ENCODE results near the gene HCST.
"Not testable (repeated sequence)": the region's sequence is repeated elsewhere in the genome, so short reads cannot be mapped to it uniquely, and the experiment has no call there.

The HCST gene
- 18.1 to 37.0 (median 26.9) reads per million in 4 experiments for total RNA-seq

- peak; percentile 39 for DNase-seq
Observed at GRCh38 chr19:35901854-35902661, at the start of gene HCST. Gene HCST, plus strand, starts transcription at chr19:35902529. Its CDS starts 65 bp downstream, at chr19:35902594.

GRCh38 chr19:35853038-35853756 is 49.1 kb upstream of the HCST start:
- no peak for DNase-seq

- DNase-seq, result peak; percentile 21
Observed at GRCh38 chr19:35856546-35857149, 45.7 kb upstream of the HCST start, which contains the start of gene KIRREL2. Gene KIRREL2, plus strand, starts transcription at chr19:35856911. Its CDS starts 209 bp downstream, at chr19:35857120.

- no peak for DNase-seq
Observed at GRCh38 chr19:35858311-35858710, 44.0 kb upstream of the HCST start.

- no peak for DNase-seq
Observed at GRCh38 chr19:35859414-35859813, 42.9 kb upstream of the HCST start.

GRCh38 chr19:35860436-35860817 is 41.9 kb upstream of the HCST start:
- no peak for DNase-seq

GRCh38 chr19:35860818-35861639 is 41.3 kb upstream of the HCST start:
- no peak for DNase-seq

- no peak for DNase-seq
Observed at GRCh38 chr19:35861640-35862160, 40.6 kb upstream of the HCST start.

GRCh38 chr19:35862528-35862927 is 39.8 kb upstream of the HCST start:
- DNase-seq, result no peak

- no peak for DNase-seq
Observed at GRCh38 chr19:35863018-35863417, 39.3 kb upstream of the HCST start.

GRCh38 chr19:35868172-35868822 is 34.0 kb upstream of the HCST start, which contains the start of gene APLP1:
Gene APLP1, plus strand, starts transcription at chr19:35868574. Its CDS starts 63 bp downstream, at chr19:35868637.
- peak; percentile 38 for DNase-seq

GRCh38 chr19:35868823-35869326 is 33.5 kb upstream of the HCST start:
- DNase-seq, result no peak

GRCh38 chr19:35869327-35870123 is 32.8 kb upstream of the HCST start:
- peak; percentile 64 for DNase-seq

- DNase-seq, result not testable (repeated sequence)
Observed at GRCh38 chr19:35870124-35870736, 32.1 kb upstream of the HCST start.

- no peak for DNase-seq
Observed at GRCh38 chr19:35870798-35871197, 31.5 kb upstream of the HCST start.

GRCh38 chr19:35871611-35872010 is 30.7 kb upstream of the HCST start:
- no peak for DNase-seq

GRCh38 chr19:35872180-35872579 is 30.1 kb upstream of the HCST start:
- no peak for DNase-seq

GRCh38 chr19:35874392-35874930 is 27.9 kb upstream of the HCST start:
- no peak for DNase-seq

GRCh38 chr19:35879068-35879467 is 23.3 kb upstream of the HCST start:
- no peak for DNase-seq
